Breast epithelium (tissue), 4 donors: Measurements from ENCODE around the gene NR6A1. TPM values are rescaled to one million over a fixed set of nuclear protein-coding genes. Genes with fewer than 3 reads are reported as not detected.

Source experiments
- DNase-seq, 2 donors: peaks; one replicate each; pipeline ENCODE4 v3.0.0-alpha.2; 2019; ENCODE audit warnings: low spot score in 2 of 2
- H3K27ac ChIP-seq, 2 donors: fragments of 200-600 bp; sonication (generic) in 1 of 2; one replicate each; pipeline ENCODE4 v1.5.1; 2016 to 2019; ENCODE audit warnings: mild to moderate bottlenecking in 1 of 2
- H3K27me3 ChIP-seq, 2 donors: fragments of 200-600 bp; sonication (generic) in 1 of 2; one replicate each; pipeline versions ENCODE4 v1.5.1 to v1.6.0; 2017 to 2019; ENCODE audit warnings: control low read depth in 1 of 2, mild to moderate bottlenecking in 1 of 2
- H3K36me3 ChIP-seq: fragments of 200-600 bp; one replicate; pipeline ENCODE4 v1.5.1; 2019
- H3K4me1 ChIP-seq, 2 donors: fragments of 200-600 bp; sonication (generic); one replicate each; pipeline ENCODE4 v1.5.1; 2016 to 2019; ENCODE audit warnings: control low read depth in 1 of 2
- H3K4me3 ChIP-seq, 3 donors: fragments of 200-600 bp; sonication (generic); 1 replicate in 2 of 3; 2 replicates in 1 of 3; pipeline ENCODE4 v1.5.1; 2016 to 2019; ENCODE audit warnings: mild to moderate bottlenecking in 3 of 3, moderate library complexity in 2 of 3
- H3K9me3 ChIP-seq, 2 donors: fragments of 200-600 bp; sonication (generic) in 1 of 2; one replicate each; pipeline ENCODE4 v1.5.1; 2016 to 2019; ENCODE audit warnings: control low read depth in 1 of 2
- CTCF ChIP-seq, 3 donors: fragments of 450-650 bp; IDR thresholded peaks; one replicate each; pipeline ENCODE4 v1.5.1; 2016 to 2017; ENCODE audit warnings: antibody characterized with exemption in 3 of 3, mild to moderate bottlenecking in 3 of 3, moderate library complexity in 3 of 3
- POLR2A ChIP-seq: fragments of 450-650 bp; IDR thresholded peaks from one replicate; pipeline ENCODE4 v1.6.1; 2016; ENCODE audit warnings: antibody characterized with exemption, mild to moderate bottlenecking, moderate library complexity
- POLR2AphosphoS5 ChIP-seq, 3 donors: sonication (generic); formaldehyde crosslinking; IDR thresholded peaks; one replicate each; pipeline ENCODE4 v1.6.1; 2017; ENCODE audit warnings: antibody characterized with exemption in 3 of 3
- intact Hi-C: fragments of 100-400 bp; cut with DNase I; formaldehyde crosslinking; loops from one replicate; pipeline ENCODE4 v1.15.1; 2023; ENCODE audit warnings: low total_unique reads
- total RNA-seq, 3 donors: library from RNA; depleted of rRNA; stranded (reverse); fragments of >200 nt; gene quantifications; one replicate each; pipeline ENCODE4 v1.1.0, GENCODE V29; 2016

NR6A1 gene
- total RNA-seq, 3 donors from 2014 or later = 1.3 to 5.3 (median 3.9) TPM

GRCh38 chr9:124680049-124680448 lies 91.1 kb downstream of the NR6A1 start:
- Histone ChIP-seq H3K4me1 (no peaks in the 10 kb centered on the region), H3K9me3 (no peaks in the 10 kb centered on the region), H3K27ac (no peak overlapping the region), H3K27me3 (no peaks in the 10 kb centered on the region), H3K36me3 (no peaks in the 10 kb centered on the region), H3K4me3 (no peak overlapping the region)
- TF ChIP-seq POLR2AphosphoS5 (IDR thresholded peaks at IDR 0.05) = no peak
- TF ChIP-seq CTCF (IDR thresholded peaks at IDR 0.05) = no peak
- no peak for TF ChIP-seq POLR2A
- no peak for DNase-seq
- intact Hi-C loops = no loop called here

- Histone ChIP-seq H3K27ac (no peak overlapping the region), H3K9me3 (no peaks in the 10 kb centered on the region), H3K4me1 (no peaks in the 10 kb centered on the region), H3K4me3 (no peak overlapping the region), H3K36me3 (no peaks in the 10 kb centered on the region), H3K27me3 (no peaks in the 10 kb centered on the region)
- TF ChIP-seq POLR2AphosphoS5 (IDR thresholded peaks at IDR 0.05) (no peak), CTCF (IDR thresholded peaks at IDR 0.05) (no peak), POLR2A (no peak)
- intact Hi-C loops = no loop called here
- no peak for DNase-seq
Measured at GRCh38 chr9:124676159-124676551, 95.0 kb downstream of the NR6A1 start.

- Histone ChIP-seq H3K4me1 (no peaks in the 10 kb centered on the region), H3K9me3 (no peaks in the 10 kb centered on the region), H3K27me3 (no peaks in the 10 kb centered on the region), H3K27ac (no peak overlapping the region), H3K36me3 (no peaks in the 10 kb centered on the region), H3K4me3 (no peak overlapping the region)
- DNase-seq = no peak
- intact Hi-C loops = no loop called here
- TF ChIP-seq CTCF (IDR thresholded peaks at IDR 0.05) (no peak), POLR2AphosphoS5 (IDR thresholded peaks at IDR 0.05) (no peak), POLR2A (no peak)
Measured at GRCh38 chr9:124675261-124676158, 95.6 kb downstream of the NR6A1 start.

- Histone ChIP-seq H3K9me3 (no peaks in the 10 kb centered on the region), H3K27ac (no peak overlapping the region), H3K4me3 (no peak overlapping the region), H3K36me3 (no peaks in the 10 kb centered on the region), H3K27me3 (no peaks in the 10 kb centered on the region), H3K4me1 (no peaks in the 10 kb centered on the region)
- TF ChIP-seq CTCF (IDR thresholded peaks at IDR 0.05) (no peak), POLR2A (no peak), POLR2AphosphoS5 (IDR thresholded peaks at IDR 0.05) (no peak)
- intact Hi-C loops = no loop called here
- no peak for DNase-seq
Measured at GRCh38 chr9:124674651-124675050, 96.5 kb downstream of the NR6A1 start.

GRCh38 chr9:124673063-124673462 lies 98.0 kb downstream of the NR6A1 start:
- intact Hi-C loops = no loop called here
- H3K4me3 ChIP-seq = no peak overlapping the region

More at GRCh38 chr9:124673063-124673462, 98.0 kb downstream of the NR6A1 start:
- DNase-seq = no peak
- H3K27me3 ChIP-seq = no peaks in the 10 kb centered on the region
- H3K9me3 ChIP-seq = no peaks in the 10 kb centered on the region
- no peaks in the 10 kb centered on the region for H3K36me3 ChIP-seq
- no peak overlapping the region for H3K27ac ChIP-seq
- TF ChIP-seq CTCF (IDR thresholded peaks at IDR 0.05) = no peak
- TF ChIP-seq POLR2A = no peak
- no peaks in the 10 kb centered on the region for H3K4me1 ChIP-seq
